GM23338 (cell line): ENCODE data around the gene SLC51B. TPM values are rescaled to one million over a fixed set of nuclear protein-coding genes. Genes with fewer than 3 reads are reported as not detected.

Experiments
- EZH2phosphoT487 ChIP-seq: fragments of 200-600 bp; sonication (generic); IDR thresholded peaks from one replicate; pipeline ENCODE4 v1.8.1; 2018; ENCODE audit warnings: antibody characterized with exemption; ENCODE audit not compliant: unreplicated experiment
- JUNB ChIP-seq: IDR thresholded peaks from one replicate; pipeline ENCODE4 v1.6.1; 2016; ENCODE audit warnings: antibody characterized with exemption; ENCODE audit not compliant: unreplicated experiment
- POLR2AphosphoS5 ChIP-seq: IDR thresholded peaks from 2 replicates; pipeline ENCODE4 v1.6.1; 2016; ENCODE audit warnings: antibody characterized with exemption, low read depth
- STAT1 ChIP-seq: IDR thresholded peaks from one replicate; pipeline ENCODE4 v1.6.1; 2016; ENCODE audit warnings: antibody characterized with exemption; ENCODE audit not compliant: unreplicated experiment
- ZNF331 ChIP-seq: fragments of 250-450 bp; sonication (Bioruptor Pico); IDR thresholded peaks from 2 replicates; pipeline ENCODE4 v1.5.0; 2020; ENCODE audit warnings: low read depth, mild to moderate bottlenecking, moderate library complexity
- ZNF462 ChIP-seq: fragments of 250-450 bp; sonication (Bioruptor Pico); IDR thresholded peaks from 2 replicates; pipeline ENCODE4 v1.5.0; 2020; ENCODE audit warnings: mild to moderate bottlenecking, moderate library complexity
- polyA plus RNA-seq: library from polyadenylated mRNA; unstranded; fragments of >200 nt; fragmentation: Nextera tagmentation; extraction: Ambion mirVana; gene quantifications from 2 replicates; pipeline ENCODE4 v1.2.1, GENCODE V29; 2016
- total RNA-seq: library from RNA; depleted of rRNA; stranded (reverse); fragments of >200 nt; shearing (Covaris generic); gene quantifications from 2 replicates; pipeline ENCODE4 v1.2.3, GENCODE V29; 2014
- TF ChIP-seq, protein P1 (sequence below), 2 experiments: fragments of 200-600 bp in 1 of 2; sonication (generic) in 1 of 2; conservative IDR thresholded peaks; 2 replicates each; pipeline versions ENCODE4 v1.5.1 to v1.6.1; 2016 to 2017; ENCODE audit warnings: antibody characterized with exemption in 2 of 2, low read depth in 2 of 2, mild to moderate bottlenecking in 2 of 2, moderate library complexity in 1 of 2

The SLC51B gene
- total and polyA plus RNA-seq, 2 experiments from 2014 or later = not detected

DNA sequence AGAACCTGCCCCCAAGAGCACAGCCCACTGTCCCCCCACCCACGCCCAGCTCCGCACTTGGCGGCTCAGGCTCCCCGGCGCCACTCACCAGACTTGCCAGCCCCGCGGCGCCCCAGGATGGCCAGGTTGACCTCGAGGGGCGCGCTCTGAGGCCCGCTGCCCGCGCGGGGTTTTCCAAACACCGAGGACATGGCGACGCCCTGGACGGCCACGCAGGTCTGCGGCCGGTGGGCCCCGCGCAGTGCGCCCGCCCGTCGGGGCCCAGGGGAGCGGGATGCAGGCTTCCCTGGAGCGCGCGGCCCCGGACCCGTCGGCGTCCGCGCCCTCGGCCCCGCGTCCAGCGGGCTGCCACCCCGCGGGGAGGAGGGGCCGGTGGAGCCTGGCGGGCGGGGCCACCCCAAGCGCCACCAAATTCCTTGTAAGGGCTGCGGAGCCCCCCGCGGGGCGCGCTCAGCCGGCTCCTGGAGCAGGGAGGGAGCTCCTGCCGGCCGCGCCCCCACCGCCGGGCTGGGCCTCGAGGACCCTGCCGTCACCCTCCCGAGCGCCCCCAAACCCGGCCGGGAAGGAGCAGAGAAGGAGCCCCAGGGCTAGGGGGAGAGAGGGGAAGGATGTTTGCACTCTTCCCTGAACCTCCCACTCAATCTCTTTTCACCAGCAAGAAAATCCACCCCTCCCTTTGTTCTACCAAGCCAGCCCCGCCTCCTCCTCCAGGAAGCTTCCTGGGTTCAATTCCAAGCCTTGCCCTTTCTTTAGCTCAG is 22.6 kb downstream of the SLC51B start, which contains the start of gene RASL12 (continued):
- TF ChIP-seq ZNF462 (no peak), JUNB (no peak), STAT1 (no peak), POLR2AphosphoS5 (no peak), EZH2phosphoT487 (no peak), ZNF331 (CRISPR knock-in tag) (no peak)
- TF ChIP-seq, protein P1, sequence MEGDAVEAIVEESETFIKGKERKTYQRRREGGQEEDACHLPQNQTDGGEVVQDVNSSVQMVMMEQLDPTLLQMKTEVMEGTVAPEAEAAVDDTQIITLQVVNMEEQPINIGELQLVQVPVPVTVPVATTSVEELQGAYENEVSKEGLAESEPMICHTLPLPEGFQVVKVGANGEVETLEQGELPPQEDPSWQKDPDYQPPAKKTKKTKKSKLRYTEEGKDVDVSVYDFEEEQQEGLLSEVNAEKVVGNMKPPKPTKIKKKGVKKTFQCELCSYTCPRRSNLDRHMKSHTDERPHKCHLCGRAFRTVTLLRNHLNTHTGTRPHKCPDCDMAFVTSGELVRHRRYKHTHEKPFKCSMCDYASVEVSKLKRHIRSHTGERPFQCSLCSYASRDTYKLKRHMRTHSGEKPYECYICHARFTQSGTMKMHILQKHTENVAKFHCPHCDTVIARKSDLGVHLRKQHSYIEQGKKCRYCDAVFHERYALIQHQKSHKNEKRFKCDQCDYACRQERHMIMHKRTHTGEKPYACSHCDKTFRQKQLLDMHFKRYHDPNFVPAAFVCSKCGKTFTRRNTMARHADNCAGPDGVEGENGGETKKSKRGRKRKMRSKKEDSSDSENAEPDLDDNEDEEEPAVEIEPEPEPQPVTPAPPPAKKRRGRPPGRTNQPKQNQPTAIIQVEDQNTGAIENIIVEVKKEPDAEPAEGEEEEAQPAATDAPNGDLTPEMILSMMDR (conservative IDR thresholded peaks at IDR 0.05; ENCODE audit: low read depth in 2 of 2) = no peak
